Keratinocyte (primary cell): ENCODE results near the gene ASIC2. TPM values are rescaled to one million over a fixed set of nuclear protein-coding genes. Genes with fewer than 3 reads are reported as not detected.

ENCODE experiments used
- DNase-seq: peaks from one replicate; pipeline ENCODE4 v3.0.0-alpha.2; 2011; ENCODE audit warnings: low read depth, missing footprints, low spot score
- FAIRE-seq: peaks from 2 replicates; lab custom pipeline; 2011; peaks lifted over from hg19 to GRCh38; lab: Jason Lieb, UNC
- H2AFZ ChIP-seq: 2 replicates; pipeline ENCODE4 v1.6.0; 2012; ENCODE audit warnings: low read length, control low read depth, inconsistent platforms; ENCODE audit not compliant: control insufficient read depth
- H3K27ac ChIP-seq: 2 replicates; pipeline ENCODE4 v1.5.1; 2011; ENCODE audit warnings: low read length; ENCODE audit not compliant: control insufficient read depth, insufficient read depth
- H3K27me3 ChIP-seq: 3 replicates; pipeline ENCODE4 v1.6.0; 2011; ENCODE audit warnings: low read length; ENCODE audit not compliant: control insufficient read depth, insufficient read depth; ENCODE audit errors: extremely low read depth
- H3K36me3 ChIP-seq, 2 experiments: 2 replicates in 1 of 2; 3 replicates in 1 of 2; pipeline ENCODE4 v1.5.1; 2011; ENCODE audit warnings: low read length in 2 of 2, mild to moderate bottlenecking in 1 of 2; ENCODE audit not compliant: control insufficient read depth in 2 of 2, insufficient read depth in 2 of 2; ENCODE audit errors: extremely low read depth in 1 of 2
- H3K4me1 ChIP-seq: 3 replicates; pipeline ENCODE4 v1.5.1; 2011; ENCODE audit warnings: low read length; ENCODE audit not compliant: control insufficient read depth, insufficient read depth; ENCODE audit errors: extremely low read depth
- H3K4me2 ChIP-seq: 3 replicates; pipeline ENCODE4 v1.6.0; 2011; ENCODE audit warnings: low read depth, low read length; ENCODE audit not compliant: control insufficient read depth, insufficient read depth; ENCODE audit errors: extremely low read depth
- H3K4me3 ChIP-seq, 3 experiments: fragments of 200-600 bp in 1 of 3; sonication (generic) in 1 of 3; 2 replicates in 2 of 3; 3 replicates in 1 of 3; pipeline ENCODE4 v1.5.1; 2011 to 2016; ENCODE audit warnings: low read length in 3 of 3, mild to moderate bottlenecking in 3 of 3, control low read depth in 2 of 3, inconsistent platforms in 1 of 3, low read depth in 1 of 3, mixed read lengths in 1 of 3, mixed run types in 1 of 3, moderate library complexity in 1 of 3; ENCODE audit not compliant: control insufficient read depth in 2 of 3, insufficient read depth in 2 of 3; ENCODE audit errors: extremely low read depth in 1 of 3
- H3K79me2 ChIP-seq: 2 replicates; pipeline ENCODE4 v1.6.0; 2012; ENCODE audit warnings: low read length; ENCODE audit not compliant: control insufficient read depth, insufficient read depth
- H3K9ac ChIP-seq: 3 replicates; pipeline ENCODE4 v1.6.0; 2011; ENCODE audit warnings: low read length; ENCODE audit not compliant: control insufficient read depth, insufficient read depth; ENCODE audit errors: extremely low read depth
- H3K9me1 ChIP-seq: 3 replicates; pipeline ENCODE4 v1.6.0; 2011; ENCODE audit warnings: low read length; ENCODE audit not compliant: control insufficient read depth, insufficient read depth; ENCODE audit errors: extremely low read depth
- H3K9me3 ChIP-seq: 2 replicates; pipeline ENCODE4 v1.5.1; 2012; ENCODE audit warnings: low read depth, low read length; ENCODE audit not compliant: control insufficient read depth
- H4K20me1 ChIP-seq: 3 replicates; pipeline ENCODE4 v1.6.0; 2011; ENCODE audit warnings: low read length; ENCODE audit not compliant: control insufficient read depth, insufficient read depth; ENCODE audit errors: extremely low read depth
- EZH2 ChIP-seq: IDR thresholded peaks from one replicate; pipeline ENCODE4 v1.6.1; 2012; ENCODE audit warnings: inconsistent platforms, mild to moderate bottlenecking, low read length, moderate library complexity
- dilution Hi-C: fragments of 300-500 bp; cut with MboI; formaldehyde crosslinking; loops from one replicate; pipeline ENCODE4 v1.7.0; 2020; ENCODE audit warnings: low sequenced_read_pairs; ENCODE audit not compliant: extremely low pct_ligation_motif_present
- polyA plus RNA-seq, 5 experiments: library from polyadenylated mRNA; depleted of rRNA in 3 of 5; stranded (reverse) in 3 of 5; stranded (forward) in 1 of 5; unstranded in 1 of 5; fragments of >200 nt; gene quantifications; 1 replicate in 1 of 5; 2 replicates in 3 of 5; 3 replicates in 1 of 5; pipeline versions ENCODE4 v1.2.1 to v1.2.3, GENCODE V29; 2011 to 2012; ENCODE audit warnings: missing spikeins in 2 of 5, low read depth in 1 of 5, low replicate concordance in 1 of 5
- TF ChIP-seq, protein P1 (sequence below), 3 experiments: IDR thresholded peaks in 1 of 3; conservative IDR thresholded peaks in 1 of 3; optimal IDR thresholded peaks in 1 of 3; 2 replicates in 2 of 3; 3 replicates in 1 of 3; pipeline versions ENCODE3 to v1.5.1; 2011; ENCODE audit warnings: low read length in 3 of 3, mild to moderate bottlenecking in 3 of 3, moderate library complexity in 2 of 3, control low read depth in 1 of 3, inconsistent platforms in 1 of 3; ENCODE audit not compliant: insufficient read depth in 2 of 3; ENCODE audit errors: extremely low read depth in 1 of 3

Gene ASIC2
- polyA plus RNA-seq, 1 donor (not counting 4 experiments of a cell fraction or from before 2014, with no cell fraction given), result not detected

DNA sequence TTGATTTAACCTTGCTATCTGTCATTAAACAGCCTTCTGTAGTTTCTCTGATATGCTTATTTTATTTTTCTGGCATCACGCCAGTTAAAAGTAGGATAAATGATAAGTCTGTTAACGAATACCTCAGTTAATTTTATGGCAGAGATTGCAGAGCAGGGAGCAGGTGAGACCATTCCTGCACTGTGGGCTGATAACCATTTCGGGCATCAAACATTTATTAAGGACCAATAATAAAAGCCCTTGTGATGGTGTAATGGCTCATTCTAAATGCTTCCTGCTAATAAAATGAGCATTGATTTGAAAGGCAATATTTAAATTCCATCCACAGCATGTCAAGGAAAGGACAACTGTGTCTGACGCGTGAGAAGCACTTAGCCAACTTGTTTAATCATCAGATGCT lies 94.1 kb downstream of the ASIC2 start:
- FAIRE-seq, result no peak
- TF ChIP-seq EZH2, result no peak
- TF ChIP-seq, protein P1, sequence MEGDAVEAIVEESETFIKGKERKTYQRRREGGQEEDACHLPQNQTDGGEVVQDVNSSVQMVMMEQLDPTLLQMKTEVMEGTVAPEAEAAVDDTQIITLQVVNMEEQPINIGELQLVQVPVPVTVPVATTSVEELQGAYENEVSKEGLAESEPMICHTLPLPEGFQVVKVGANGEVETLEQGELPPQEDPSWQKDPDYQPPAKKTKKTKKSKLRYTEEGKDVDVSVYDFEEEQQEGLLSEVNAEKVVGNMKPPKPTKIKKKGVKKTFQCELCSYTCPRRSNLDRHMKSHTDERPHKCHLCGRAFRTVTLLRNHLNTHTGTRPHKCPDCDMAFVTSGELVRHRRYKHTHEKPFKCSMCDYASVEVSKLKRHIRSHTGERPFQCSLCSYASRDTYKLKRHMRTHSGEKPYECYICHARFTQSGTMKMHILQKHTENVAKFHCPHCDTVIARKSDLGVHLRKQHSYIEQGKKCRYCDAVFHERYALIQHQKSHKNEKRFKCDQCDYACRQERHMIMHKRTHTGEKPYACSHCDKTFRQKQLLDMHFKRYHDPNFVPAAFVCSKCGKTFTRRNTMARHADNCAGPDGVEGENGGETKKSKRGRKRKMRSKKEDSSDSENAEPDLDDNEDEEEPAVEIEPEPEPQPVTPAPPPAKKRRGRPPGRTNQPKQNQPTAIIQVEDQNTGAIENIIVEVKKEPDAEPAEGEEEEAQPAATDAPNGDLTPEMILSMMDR (optimal IDR thresholded peaks at IDR 0.05 in 1 of 3, IDR thresholded peaks at IDR 0.05 in 1 of 3, conservative IDR thresholded peaks at IDR 0.05 in 1 of 3; ENCODE audit: extremely low read depth in 1 of 3, insufficient read depth in 2 of 3, low read length in 3 of 3), result no peak
- Histone ChIP-seq H3K9me3 (no peaks in the 10 kb centered on the region), H2AFZ (no peak overlapping the region), H4K20me1 (no peaks in the 10 kb centered on the region), H3K27me3 (peaks cover 3% of the 10 kb centered on the region), H3K4me2 (no peak overlapping the region), H3K79me2 (no peaks in the 10 kb centered on the region), H3K4me1 (peaks cover 3% of the 10 kb centered on the region), H3K27ac (no peak overlapping the region), H3K36me3 (no peaks in the 10 kb centered on the region), H3K9me1 (no peaks in the 10 kb centered on the region), H3K9ac (no peak overlapping the region), H3K4me3 (no peak overlapping the region)
- no peak for DNase-seq
- dilution Hi-C loops, result no loop called here

DNA sequence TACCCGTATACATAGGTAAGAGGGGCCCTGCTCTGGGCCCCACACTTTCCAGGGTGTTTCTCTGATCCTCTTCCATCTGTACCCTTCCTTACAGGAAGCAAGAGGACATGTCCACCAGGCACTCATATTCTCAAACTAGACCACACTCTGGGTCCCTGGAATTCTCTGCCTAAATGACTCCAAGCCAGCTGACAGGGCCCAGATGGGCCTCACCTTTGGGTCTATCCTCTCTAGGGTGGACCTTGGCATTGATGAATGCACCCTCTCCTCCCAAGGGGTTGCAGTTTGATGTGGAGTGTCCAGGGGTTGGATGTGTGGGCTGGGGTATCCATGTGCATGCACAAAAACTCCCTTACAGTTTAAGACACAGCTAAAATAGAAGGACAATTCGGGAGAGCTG lies 95.8 kb downstream of the ASIC2 start:
- H3K36me3 ChIP-seq, result no peaks in the 10 kb centered on the region
- H3K9ac ChIP-seq, result no peak overlapping the region
- H3K4me1 ChIP-seq, result peaks cover 3% of the 10 kb centered on the region
- no peak overlapping the region for H3K4me2 ChIP-seq
- H4K20me1 ChIP-seq, result no peaks in the 10 kb centered on the region
- DNase-seq (no peak), FAIRE-seq (no peak)
- H3K4me3 ChIP-seq, result no peak overlapping the region
- H3K27ac ChIP-seq, result no peak overlapping the region
- H3K9me3 ChIP-seq, result no peaks in the 10 kb centered on the region
- no peaks in the 10 kb centered on the region for H3K9me1 ChIP-seq
- H3K27me3 ChIP-seq, result peaks cover 4% of the 10 kb centered on the region
- dilution Hi-C loops, result no loop called here
- H3K79me2 ChIP-seq, result no peaks in the 10 kb centered on the region
- no peak for TF ChIP-seq EZH2
- TF ChIP-seq, protein P1 (optimal IDR thresholded peaks at IDR 0.05 in 1 of 3, IDR thresholded peaks at IDR 0.05 in 1 of 3, conservative IDR thresholded peaks at IDR 0.05 in 1 of 3; ENCODE audit: extremely low read depth in 1 of 3, insufficient read depth in 2 of 3, low read length in 3 of 3), result no peak
- no peak overlapping the region for H2AFZ ChIP-seq
